ENCODE results near the gene FBRS. TPM values are rescaled to one million over a fixed set of nuclear protein-coding genes. Genes with fewer than 3 reads are reported as not detected.

FBRS gene
- total and polyA plus RNA-seq, 2 donors from 2014 or later, result 26.3 to 66.2 TPM

DNA sequence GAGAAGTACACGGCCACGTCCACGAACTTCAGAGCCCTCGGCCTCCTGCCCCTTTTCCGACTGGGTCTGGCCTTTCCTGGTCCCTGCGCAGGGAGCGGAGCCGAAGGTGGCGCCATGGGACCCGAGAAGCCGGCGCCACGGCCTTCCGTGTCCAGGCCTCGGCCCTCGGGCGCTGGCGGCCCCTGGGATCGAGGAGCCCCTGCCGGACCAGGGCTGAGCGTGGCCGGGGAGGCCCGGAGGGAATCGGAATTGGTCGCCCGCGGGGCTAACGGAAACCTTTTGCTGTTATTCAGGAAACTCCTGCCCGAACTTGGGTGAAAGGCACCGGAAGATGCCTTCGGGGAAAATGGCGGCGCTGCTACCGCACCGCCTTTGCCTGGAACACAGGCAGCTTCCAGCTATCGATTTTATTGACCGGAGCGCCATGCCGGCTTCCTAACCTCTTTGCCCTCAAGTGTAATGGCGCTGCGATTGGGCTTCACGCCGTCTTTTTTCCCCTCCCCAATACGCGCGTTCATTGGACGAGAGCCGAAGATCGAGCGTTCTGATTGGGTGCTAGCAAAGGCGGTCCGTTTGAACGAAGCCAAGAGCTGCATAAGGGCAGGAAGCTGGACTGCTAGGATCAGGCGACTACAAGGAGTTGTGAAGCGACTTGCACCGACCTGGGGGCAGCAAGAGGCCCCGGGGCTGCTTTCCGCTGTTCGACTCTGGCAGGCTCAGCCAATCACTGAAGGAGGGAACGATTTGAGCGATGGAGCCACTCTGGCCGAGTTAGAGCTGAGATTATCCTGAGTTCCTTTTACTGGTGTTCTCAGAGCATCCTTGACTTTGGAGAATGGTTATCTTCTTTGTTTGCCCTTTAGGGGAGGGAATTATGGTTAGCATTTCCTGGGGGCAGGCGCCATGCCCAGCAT is 48.0 kb upstream of the FBRS start, which contains the start of gene ZNF689:
ZNF689 (minus strand) TSS at position 464 of the 914 bp plus-strand sequence; CDS start at position 116, 348 bp downstream.
- H3K4me3 ChIP-seq (ENCODE audit: low read length in 3 of 3), result peak within 1 kb of the TSS; percentile 87 to 96 (median 93)
- peak within 1 kb of the TSS; percentile 85 to 97 for H3K27ac ChIP-seq (ENCODE audit: low read depth in 2 of 2, low read length in 2 of 2)
- FAIRE-seq (peak; percentile 88), DNase-seq (peak; percentile 97 to 99 (median 98))
- TF ChIP-seq, protein P1, sequence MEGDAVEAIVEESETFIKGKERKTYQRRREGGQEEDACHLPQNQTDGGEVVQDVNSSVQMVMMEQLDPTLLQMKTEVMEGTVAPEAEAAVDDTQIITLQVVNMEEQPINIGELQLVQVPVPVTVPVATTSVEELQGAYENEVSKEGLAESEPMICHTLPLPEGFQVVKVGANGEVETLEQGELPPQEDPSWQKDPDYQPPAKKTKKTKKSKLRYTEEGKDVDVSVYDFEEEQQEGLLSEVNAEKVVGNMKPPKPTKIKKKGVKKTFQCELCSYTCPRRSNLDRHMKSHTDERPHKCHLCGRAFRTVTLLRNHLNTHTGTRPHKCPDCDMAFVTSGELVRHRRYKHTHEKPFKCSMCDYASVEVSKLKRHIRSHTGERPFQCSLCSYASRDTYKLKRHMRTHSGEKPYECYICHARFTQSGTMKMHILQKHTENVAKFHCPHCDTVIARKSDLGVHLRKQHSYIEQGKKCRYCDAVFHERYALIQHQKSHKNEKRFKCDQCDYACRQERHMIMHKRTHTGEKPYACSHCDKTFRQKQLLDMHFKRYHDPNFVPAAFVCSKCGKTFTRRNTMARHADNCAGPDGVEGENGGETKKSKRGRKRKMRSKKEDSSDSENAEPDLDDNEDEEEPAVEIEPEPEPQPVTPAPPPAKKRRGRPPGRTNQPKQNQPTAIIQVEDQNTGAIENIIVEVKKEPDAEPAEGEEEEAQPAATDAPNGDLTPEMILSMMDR (IDR thresholded peaks at IDR 0.05; ENCODE audit: borderline replicate concordance, extremely low read depth, insufficient read depth), result no peak
- H3K27me3 ChIP-seq (ENCODE audit: control insufficient read depth, insufficient read depth, low read length), result no peaks in the 10 kb centered on the region
- peaks cover 0 to 17% (median 9%) of the 10 kb centered on the region in 3 donors for H3K4me1 ChIP-seq (ENCODE audit: control insufficient read depth in 2 of 3, insufficient read depth in 2 of 3, low read depth in 1 of 3, low read length in 3 of 3)
- H3K9ac ChIP-seq (ENCODE audit: low read length in 3 of 3), result peak within 1 kb of the TSS; percentile 84 to 100 (median 94)
- H3K36me3 ChIP-seq (ENCODE audit: control insufficient read depth in 2 of 3, insufficient read depth in 3 of 3, low read length in 3 of 3), result peaks cover 0 to 13% (median 2%) of the 10 kb centered on the region in 3 donors
- intact Hi-C loops (cut with DNase I), result no loop called here
- no peaks in the 10 kb centered on the region for H3K9me3 ChIP-seq (ENCODE audit: control insufficient read depth in 2 of 3, insufficient read depth in 1 of 3, low read length in 3 of 3)

- peaks cover 4 to 29% (median 9%) of the 10 kb centered on the region in 3 donors for H3K4me1 ChIP-seq (ENCODE audit: control insufficient read depth in 2 of 3, insufficient read depth in 2 of 3, low read depth in 1 of 3, low read length in 3 of 3)
- DNase-seq (peak in 2 of 5 donors; percentile 38 to 56), FAIRE-seq (no peak)
- no peak overlapping the region for H3K9ac ChIP-seq (ENCODE audit: low read length in 3 of 3)
- TF ChIP-seq, protein P1 (IDR thresholded peaks at IDR 0.05; ENCODE audit: borderline replicate concordance, extremely low read depth, insufficient read depth), result no peak
- H3K27ac ChIP-seq (ENCODE audit: low read depth in 2 of 2, low read length in 2 of 2), result no peak overlapping the region
- H3K36me3 ChIP-seq (ENCODE audit: control insufficient read depth in 2 of 3, insufficient read depth in 3 of 3, low read length in 3 of 3), result no peaks in the 10 kb centered on the region
- H3K4me3 ChIP-seq (ENCODE audit: low read length in 3 of 3), result no peak overlapping the region
- no peaks in the 10 kb centered on the region for H3K27me3 ChIP-seq (ENCODE audit: control insufficient read depth, insufficient read depth, low read length)
- no peaks in the 10 kb centered on the region for H3K9me3 ChIP-seq (ENCODE audit: control insufficient read depth in 2 of 3, insufficient read depth in 1 of 3, low read length in 3 of 3)
- intact Hi-C loops (cut with DNase I), result no loop called here
Measured at GRCh38 chr16:30615358-30616091, 42.7 kb upstream of the FBRS start.

DNA sequence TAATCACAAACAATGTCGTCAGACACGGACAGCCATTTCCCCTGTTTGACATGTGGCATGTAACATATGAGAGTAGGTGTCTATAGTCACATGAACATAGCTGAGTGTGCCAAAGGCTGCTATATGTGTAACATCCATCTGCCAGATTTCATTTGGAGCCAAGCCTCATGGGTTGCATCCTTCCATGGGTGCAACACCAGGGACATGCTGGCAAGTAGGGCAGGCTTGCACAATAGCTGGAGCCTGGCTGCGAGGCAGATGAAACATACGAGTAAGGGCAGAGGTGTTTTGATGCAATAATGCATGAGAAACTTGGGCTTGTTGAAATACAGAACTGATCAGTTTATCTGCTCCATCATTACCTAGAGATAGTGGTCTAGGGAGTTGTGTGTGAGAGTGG is 39.0 kb upstream of the FBRS start:
- Histone ChIP-seq H3K4me3 (ENCODE audit: low read length in 3 of 3) (peak overlapping the region in 1 of 3 donors; percentile 30), H3K36me3 (ENCODE audit: control insufficient read depth in 2 of 3, insufficient read depth in 3 of 3, low read length in 3 of 3) (no peaks in the 10 kb centered on the region), H3K9ac (ENCODE audit: low read length in 3 of 3) (no peak overlapping the region), H3K27ac (ENCODE audit: low read depth in 2 of 2, low read length in 2 of 2) (peak overlapping the region in 1 of 2 donors; percentile 16), H3K27me3 (ENCODE audit: control insufficient read depth, insufficient read depth, low read length) (no peaks in the 10 kb centered on the region), H3K4me1 (ENCODE audit: control insufficient read depth in 2 of 3, insufficient read depth in 2 of 3, low read depth in 1 of 3, low read length in 3 of 3) (peaks cover 11 to 29% (median 12%) of the 10 kb centered on the region in 3 donors), H3K9me3 (ENCODE audit: control insufficient read depth in 2 of 3, insufficient read depth in 1 of 3, low read length in 3 of 3) (no peaks in the 10 kb centered on the region)
- intact Hi-C loops (cut with DNase I), result no loop called here
- FAIRE-seq, result no peak
- TF ChIP-seq, protein P1 (IDR thresholded peaks at IDR 0.05; ENCODE audit: borderline replicate concordance, extremely low read depth, insufficient read depth), result no peak
- DNase-seq, result peak in 1 of 5 donors; percentile 16
